ENCODE data around the gene MID1.

Gene MID1

DNA sequence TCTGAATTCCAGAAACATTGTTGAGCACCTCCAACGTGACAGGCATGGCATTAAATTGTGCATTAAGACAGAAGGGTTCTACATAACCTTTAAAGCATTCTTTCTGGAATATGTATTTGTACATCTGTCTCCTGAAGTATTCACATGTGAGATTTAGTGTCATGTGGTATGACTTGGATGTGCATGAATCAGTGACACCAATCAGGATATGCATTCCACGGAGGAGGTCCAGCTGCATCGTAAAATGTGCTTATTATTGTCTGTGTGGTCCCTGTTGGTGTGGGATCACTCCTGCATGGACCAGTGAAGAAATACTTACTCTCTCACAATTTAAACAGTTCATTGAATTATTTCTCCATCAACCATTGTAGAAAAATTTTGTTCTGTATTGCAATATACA, 149.0 kb downstream of the MID1 start:
- FAIRE-seq (no peak), DNase-seq (ENCODE audit: insufficient read length, low spot score) (no peak)

DNA sequence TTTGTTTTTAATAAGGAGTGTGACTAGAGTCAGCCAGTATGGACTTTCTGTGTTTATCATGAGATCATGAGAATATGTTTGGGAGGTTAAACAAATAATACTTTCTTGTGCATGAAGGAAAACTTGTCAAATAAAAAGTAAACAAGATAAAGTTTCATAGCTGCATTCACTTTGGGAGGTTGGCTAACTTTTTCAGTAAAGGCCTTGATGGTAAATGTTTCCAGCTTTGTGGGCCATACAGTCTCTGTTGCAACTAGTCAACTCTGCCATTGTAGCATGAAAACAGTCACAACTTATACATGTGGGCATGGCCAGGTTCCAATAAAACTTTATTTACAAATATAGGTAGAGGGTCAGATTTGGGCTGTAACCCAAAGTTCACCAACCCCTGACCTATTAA, 150.4 kb downstream of the MID1 start:
- no peak for FAIRE-seq
- TF ChIP-seq POLR2A (IDR thresholded peaks at IDR 0.05; ENCODE audit: low read depth, low read length), result no peak

More for the DNA sequence above, 149.0 kb downstream of the MID1 start:
- TF ChIP-seq POLR2A (IDR thresholded peaks at IDR 0.05; ENCODE audit: low read depth, low read length), result no peak

DNA sequence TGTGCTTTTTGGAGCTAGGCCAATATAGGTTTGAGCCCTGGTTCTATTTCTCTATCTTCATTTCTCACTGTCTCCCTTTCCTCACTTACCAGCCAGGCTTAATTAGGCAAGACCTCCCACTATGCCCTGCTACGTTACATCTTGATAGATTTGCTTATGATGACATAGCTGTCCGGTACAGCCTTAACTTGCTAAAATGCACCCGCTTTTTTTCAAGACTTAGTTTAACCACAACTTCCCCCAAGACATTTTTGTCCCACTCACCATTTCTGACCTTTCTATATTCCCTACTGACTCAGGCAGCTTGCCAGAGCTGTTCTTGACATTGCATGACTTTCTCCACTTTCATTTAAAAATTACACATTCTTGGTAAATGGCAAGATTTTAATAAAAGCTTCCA, 152.6 kb downstream of the MID1 start:
- FAIRE-seq (no peak), DNase-seq (ENCODE audit: insufficient read length, low spot score) (no peak)
- TF ChIP-seq POLR2A (IDR thresholded peaks at IDR 0.05; ENCODE audit: low read depth, low read length), result no peak

More for the DNA sequence above, 150.4 kb downstream of the MID1 start:
- no peak for DNase-seq (ENCODE audit: insufficient read length, low spot score)

DNA sequence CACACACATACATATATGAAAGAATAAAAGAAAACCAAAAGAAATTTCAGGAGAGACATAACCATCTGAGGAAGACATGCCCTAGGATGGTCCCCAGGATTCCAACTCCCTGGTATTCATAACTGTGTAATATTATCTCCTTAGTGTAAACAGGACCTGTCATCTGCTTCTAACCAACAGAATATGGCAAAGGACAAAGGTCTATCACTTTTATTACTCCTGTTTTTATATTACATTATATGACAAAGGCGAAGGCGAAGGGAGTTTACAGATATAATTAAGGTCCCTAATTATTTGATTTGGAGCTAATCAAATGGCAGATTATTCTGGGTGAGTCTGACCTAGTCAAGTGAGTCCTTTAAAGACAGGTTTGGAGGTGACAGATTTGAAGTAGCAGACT, 155.1 kb downstream of the MID1 start:
- DNase-seq (ENCODE audit: insufficient read length, low spot score), result no peak
- TF ChIP-seq POLR2A (IDR thresholded peaks at IDR 0.05; ENCODE audit: low read depth, low read length), result no peak
- FAIRE-seq, result no peak

DNA sequence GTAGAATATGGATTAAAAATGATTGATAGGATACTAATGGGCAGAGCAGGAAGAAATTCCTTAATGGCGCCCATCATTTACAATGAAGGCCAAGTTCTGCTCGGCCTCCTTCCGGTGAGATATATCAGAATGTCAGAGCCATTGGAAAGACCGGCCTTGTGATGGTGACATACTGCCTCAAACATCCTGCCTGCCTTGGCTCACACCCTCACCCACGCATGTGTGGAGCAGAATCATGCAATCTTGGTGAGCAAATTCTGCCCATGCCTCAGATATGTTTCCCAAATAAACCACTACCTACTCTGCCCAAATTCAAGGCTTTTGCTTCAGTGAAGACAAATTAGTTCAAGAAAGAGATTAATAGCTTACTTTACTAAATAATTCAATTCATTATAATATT, 163.3 kb downstream of the MID1 start:
- FAIRE-seq, result no peak
- TF ChIP-seq POLR2A (IDR thresholded peaks at IDR 0.05; ENCODE audit: low read depth, low read length), result no peak
- DNase-seq (ENCODE audit: insufficient read length, low spot score), result no peak

DNA sequence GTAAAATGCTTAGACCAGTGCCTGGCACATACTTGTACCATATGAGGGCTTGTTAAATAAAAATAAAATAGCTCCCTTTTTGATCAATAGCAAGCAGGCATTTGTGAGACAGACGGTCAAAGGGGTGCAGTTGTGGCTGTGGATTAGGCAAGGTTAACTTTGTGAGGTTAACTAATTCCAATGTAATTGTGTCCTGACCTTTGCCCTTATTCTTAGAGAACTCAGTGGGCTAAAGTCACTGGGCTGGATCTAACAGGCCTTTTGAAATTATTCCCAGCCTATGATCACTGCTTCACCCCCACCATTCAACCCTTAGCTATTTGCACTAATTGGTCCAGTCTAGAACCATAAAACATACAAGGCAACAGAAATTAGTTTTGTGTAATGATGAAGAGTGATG, 166.4 kb downstream of the MID1 start:
- no peak for DNase-seq (ENCODE audit: insufficient read length, low spot score)
- no peak for TF ChIP-seq POLR2A (IDR thresholded peaks at IDR 0.05; ENCODE audit: low read depth, low read length)
- no peak for FAIRE-seq

DNA sequence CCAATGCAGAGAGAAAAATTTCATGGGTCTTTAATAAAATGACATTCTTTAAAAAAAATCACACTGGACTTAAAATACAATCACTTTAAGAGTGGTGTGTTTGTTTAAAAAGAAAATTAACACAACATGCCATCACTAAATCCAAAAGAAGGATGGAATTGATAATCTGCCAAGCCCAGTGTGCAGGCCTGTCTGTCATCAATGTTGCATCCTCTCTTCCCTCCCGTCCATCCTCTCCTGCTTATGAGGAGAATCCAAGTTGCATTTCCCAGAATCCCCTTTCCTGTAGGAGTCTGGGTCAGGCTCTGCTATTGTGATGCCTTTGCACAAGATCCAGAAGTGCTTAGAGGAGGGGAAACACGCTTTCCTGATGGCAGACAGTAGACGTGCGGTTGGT, 169.4 kb downstream of the MID1 start:
- FAIRE-seq, result no peak
- DNase-seq (ENCODE audit: insufficient read length, low spot score), result no peak

DNA sequence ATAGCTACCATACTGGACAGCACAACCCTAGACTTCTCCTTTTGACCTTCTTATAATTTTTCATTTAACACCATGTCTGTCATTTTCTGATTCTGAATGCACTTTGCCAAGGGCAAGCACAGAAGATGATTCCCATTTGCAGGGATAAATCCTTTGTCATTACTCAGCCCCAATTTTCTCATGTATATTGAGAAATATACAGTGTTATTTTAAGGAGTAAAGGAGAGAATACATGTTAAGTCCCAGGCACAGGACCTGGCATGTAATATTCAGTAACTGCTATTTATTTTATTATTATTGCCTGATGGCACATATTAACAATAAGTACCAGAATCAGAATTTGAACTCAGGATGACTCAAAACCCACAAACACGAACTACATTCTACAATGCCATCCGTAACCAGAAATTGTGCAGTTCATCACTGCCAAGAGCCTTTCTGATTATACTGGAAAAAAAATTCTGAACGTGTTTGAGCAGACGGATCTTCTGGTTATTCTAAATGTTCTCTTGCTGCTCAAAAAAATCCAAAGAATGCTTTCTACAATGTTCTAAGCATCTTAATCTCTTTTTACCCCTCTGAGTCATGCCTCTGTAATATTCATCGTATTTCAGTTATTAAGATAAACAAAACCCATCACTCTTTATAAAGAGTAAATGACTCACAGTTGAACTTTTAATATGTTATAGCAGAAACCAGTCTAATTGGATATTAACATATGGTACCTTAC, 170.0 kb downstream of the MID1 start:
- DNase-seq (ENCODE audit: insufficient read length, low spot score), result no peak
- no peak for FAIRE-seq
- no peak for TF ChIP-seq POLR2A (IDR thresholded peaks at IDR 0.05; ENCODE audit: low read depth, low read length)

More for the DNA sequence above, 169.4 kb downstream of the MID1 start:
- TF ChIP-seq POLR2A (IDR thresholded peaks at IDR 0.05; ENCODE audit: low read depth, low read length), result no peak

DNA sequence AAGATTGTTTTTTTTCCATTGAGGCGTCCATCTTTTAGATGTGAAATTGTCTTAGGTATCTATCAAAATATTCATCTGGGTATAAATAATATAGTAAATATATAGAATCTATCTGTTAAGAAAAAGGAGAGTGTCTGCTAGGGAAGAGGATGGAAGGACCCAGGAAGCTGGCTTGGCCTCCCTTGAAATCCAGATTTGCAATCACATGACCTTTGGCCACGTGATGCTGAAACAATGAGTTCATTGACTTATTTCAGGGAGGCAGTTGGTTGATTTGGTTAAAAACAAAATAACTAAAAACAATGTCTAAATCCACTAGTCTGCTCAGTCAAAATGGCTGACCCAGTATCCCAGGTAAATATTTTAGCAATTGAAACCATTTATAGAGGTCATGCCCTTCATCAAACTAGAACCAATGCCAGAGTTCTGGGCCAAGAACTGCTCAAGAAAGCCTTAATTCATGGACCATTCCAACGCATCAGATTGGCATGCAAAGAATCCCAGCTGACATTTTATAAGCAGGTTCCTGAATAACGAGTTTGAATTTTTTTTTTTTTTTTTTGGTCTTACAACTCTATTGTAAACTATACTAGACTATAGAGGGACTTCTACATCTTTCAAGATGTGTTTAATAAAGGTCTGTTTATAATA, 172.7 kb downstream of the MID1 start:
- FAIRE-seq (no peak), DNase-seq (ENCODE audit: insufficient read length, low spot score) (no peak)
- no peak for TF ChIP-seq POLR2A (IDR thresholded peaks at IDR 0.05; ENCODE audit: low read depth, low read length)

DNA sequence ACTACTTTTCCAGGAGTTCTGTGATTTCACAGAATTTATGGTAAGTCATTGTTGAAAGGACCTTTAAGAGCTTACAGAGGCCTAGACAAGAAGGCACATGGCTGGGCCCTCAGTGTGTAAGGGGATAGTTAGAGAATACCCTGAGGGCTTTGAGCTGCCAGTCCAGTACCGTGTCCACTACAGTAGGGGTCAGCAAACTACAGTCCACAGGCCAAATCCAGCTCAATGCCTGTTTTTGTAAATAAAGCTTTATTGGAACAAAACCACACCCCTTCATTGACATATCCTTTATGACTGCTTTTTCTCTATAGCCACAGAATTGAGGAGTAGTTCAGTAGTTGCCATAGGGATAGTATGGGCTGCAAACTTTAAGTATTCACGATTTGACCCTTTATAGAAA, 176.2 kb downstream of the MID1 start:
- DNase-seq (ENCODE audit: insufficient read length, low spot score), result no peak
- FAIRE-seq, result no peak

DNA sequence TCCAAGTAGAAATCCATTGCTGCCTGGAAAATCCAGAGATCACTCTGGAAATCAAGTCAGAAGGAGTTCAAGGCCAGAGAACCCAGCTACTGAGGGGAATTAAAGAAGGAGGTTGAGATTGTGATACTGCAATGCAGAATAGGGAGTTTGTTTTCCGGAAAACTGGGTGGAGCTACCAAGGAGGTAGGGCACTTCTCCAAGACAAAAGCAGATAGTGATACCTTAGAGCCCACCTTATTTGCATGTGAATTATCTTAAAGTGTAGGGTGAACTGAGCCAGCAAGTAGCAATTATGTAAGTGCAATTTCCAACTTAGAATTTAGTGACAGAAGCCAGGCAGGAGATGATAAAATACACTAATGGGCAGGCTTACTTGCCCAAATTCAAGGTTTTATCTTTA, 178.9 kb downstream of the MID1 start:
- DNase-seq (ENCODE audit: insufficient read length, low spot score) (no peak), FAIRE-seq (no peak)
- no peak for TF ChIP-seq POLR2A (IDR thresholded peaks at IDR 0.05; ENCODE audit: low read depth, low read length)

More for the DNA sequence above, 176.2 kb downstream of the MID1 start:
- TF ChIP-seq POLR2A (IDR thresholded peaks at IDR 0.05; ENCODE audit: low read depth, low read length), result no peak

DNA sequence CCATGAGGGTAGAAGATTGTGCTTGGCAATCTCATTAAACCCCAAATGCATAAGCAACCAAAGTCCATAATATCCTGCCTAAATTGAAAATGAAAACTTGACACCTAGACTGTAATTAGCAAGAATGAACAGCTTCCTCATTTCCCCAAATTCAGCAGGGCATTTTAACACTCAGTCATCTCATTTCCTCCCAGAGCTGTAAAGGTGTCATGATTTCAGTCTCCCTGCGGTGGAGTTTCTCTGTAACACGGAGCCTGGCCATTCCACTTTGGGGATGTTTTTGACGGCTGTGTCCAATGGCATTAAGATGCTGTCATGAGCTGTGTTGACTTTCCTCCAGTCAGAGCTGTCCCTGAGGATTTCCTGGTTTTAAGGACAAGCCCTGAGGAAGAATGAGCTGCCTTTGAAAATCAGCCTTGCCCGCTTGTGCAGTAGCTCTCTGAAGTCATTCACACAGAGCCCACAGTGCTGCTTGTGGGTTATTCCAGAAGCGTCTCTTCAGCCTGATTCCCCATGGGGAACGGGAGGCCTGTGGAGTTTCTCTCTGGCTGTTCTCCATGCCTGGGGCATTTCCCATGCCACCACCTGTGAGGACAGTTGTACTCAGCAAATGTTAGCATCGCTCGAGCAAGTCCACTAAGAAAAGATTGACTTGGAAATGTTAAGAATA, 187.0 kb downstream of the MID1 start:
- FAIRE-seq (no peak), DNase-seq (ENCODE audit: insufficient read length, low spot score) (no peak)
- no peak for TF ChIP-seq POLR2A (IDR thresholded peaks at IDR 0.05; ENCODE audit: low read depth, low read length)

DNA sequence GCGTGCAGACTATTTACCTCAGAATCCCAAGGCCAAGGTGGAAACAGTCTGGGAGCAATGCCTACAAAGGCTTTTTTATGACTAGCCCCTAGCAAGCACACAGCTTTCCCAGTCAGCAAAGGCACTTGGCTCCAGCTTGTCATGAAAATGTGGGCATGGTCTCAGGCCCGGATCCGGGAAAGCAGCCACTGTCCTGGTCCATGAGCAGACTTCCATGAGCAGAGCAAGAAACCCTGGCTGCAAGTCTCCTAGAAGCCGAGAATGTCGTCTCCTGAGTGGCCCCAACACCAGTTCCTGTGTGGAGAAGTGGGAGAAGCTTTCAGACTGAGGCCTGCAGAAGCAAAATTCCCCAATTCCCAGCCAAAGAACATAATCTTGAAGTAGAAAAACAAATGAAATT, 190.5 kb downstream of the MID1 start:
- TF ChIP-seq POLR2A (IDR thresholded peaks at IDR 0.05; ENCODE audit: low read depth, low read length), result no peak
- FAIRE-seq, result no peak
- no peak for DNase-seq (ENCODE audit: insufficient read length, low spot score)

DNA sequence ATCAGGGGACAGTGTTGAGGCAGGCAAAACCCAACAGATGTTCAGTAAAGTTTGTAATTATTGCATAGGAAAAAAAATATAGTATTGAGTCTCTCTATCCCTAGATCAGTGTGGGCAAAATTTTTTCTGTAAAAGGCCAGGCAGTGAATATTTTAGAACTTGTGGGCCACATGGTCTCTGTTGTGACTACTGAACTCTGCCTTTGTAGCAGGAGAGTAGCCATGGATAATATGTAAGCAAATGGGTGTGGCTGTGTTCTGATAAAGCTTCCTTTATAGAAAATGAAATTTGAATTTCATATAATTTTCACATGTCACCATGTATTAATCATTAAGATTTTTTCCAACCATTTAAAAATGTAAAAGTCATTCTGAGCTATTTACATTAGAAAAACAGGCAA, 193.1 kb downstream of the MID1 start:
- no peak for TF ChIP-seq POLR2A (IDR thresholded peaks at IDR 0.05; ENCODE audit: low read depth, low read length)
- FAIRE-seq (no peak), DNase-seq (ENCODE audit: insufficient read length, low spot score) (no peak)

DNA sequence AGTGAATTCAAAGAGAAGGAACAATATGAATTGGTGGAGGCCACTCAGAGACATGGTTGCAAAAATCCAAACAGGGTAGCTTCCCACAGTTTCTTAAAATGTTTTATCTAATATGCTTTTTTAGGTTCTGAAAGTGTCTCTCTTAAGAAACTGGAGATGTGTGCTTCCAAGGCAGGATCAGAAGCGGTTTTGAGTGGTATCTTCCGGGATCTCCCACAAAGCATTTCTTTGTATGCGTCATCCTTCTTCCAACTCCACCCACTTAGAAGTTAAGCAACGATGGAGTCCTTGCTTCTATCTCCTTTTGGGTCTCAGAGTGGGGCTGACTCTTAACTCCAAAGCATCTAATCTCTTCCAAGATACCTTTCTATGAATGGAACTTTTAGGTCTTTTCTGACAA, 196.7 kb downstream of the MID1 start:
- no peak for TF ChIP-seq POLR2A (IDR thresholded peaks at IDR 0.05; ENCODE audit: low read depth, low read length)
- FAIRE-seq (no peak), DNase-seq (ENCODE audit: insufficient read length, low spot score) (no peak)
